CD4-positive, alpha-beta T cell treated with Interferon gamma for 1 hour (primary cell): ENCODE measurements around the gene ITGA6.

Source experiments
- DNase-seq: peaks from one replicate; pipeline ENCODE4 v3.0.0-alpha.2; 2020

The ITGA6 gene

DNA sequence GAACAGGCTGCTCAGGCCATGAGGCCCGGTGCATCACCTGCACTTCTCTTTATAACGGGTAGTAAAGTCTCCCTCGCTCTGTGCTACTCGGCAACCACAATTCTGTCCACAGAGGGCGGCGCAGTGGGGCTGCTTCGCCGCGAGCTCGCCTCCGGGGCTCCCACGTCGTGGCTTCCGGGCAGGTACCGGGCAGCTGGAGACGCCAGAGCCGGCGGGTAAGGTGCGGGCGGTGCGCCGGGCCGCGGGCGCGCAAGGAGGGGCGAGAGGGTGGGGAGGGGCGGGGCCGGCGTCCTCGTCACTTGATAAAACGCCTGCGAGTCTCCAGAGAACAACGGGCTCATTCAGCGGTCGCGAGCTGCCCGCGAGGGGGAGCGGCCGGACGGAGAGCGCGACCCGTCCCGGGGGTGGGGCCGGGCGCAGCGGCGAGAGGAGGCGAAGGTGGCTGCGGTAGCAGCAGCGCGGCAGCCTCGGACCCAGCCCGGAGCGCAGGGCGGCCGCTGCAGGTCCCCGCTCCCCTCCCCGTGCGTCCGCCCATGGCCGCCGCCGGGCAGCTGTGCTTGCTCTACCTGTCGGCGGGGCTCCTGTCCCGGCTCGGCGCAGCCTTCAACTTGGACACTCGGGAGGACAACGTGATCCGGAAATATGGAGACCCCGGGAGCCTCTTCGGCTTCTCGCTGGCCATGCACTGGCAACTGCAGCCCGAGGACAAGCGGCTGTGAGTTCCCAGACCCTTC, at the start of gene ITGA6:
Gene ITGA6, plus strand, starts transcription at position 331 of the 734 bp plus-strand sequence.
- DNase-seq, result peak; percentile 69

GRCh38 chr2:172380436-172381274, 46.7 kb upstream of the ITGA6 start:
- DNase-seq, result peak; percentile 6

DNA sequence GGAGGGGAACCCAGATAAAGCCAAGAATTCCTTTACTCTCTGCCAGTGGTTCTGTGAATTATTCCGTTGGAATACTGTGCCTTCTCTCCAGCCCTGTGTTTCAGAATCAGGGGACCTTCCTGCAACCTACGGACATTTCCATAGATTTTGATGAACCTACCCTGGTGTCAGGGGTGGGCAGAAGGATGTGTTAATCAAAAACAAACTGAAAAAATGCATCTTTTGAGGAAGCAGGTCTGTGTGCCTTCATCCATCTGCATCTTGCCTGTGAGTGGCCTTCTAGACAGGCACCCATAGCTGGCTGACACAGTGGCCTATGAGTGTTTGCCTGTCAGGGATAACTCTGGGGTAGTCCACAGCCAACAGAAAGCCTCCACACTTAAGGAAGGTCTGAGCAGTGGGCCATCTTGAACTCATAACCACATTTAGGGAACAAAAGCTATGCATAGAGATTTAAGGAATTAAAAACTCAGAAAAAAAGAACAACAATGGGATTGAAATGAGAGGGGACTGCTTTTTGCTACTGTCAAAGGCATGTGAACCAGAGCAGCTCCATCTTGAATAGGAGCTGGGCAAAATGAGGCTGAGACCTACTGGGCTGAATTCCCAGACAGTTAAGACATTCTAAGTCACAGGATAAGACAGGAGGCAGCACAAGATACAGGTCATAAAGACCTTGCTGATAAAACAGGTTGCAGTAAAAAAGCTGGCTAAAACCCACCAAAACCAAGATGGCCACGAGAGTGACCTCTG, 45.9 kb upstream of the ITGA6 start:
- no peak for DNase-seq

- DNase-seq, result no peak
These were observed 40.0 kb upstream of the ITGA6 start for GRCh38 chr2:172387361-172387760.

DNA sequence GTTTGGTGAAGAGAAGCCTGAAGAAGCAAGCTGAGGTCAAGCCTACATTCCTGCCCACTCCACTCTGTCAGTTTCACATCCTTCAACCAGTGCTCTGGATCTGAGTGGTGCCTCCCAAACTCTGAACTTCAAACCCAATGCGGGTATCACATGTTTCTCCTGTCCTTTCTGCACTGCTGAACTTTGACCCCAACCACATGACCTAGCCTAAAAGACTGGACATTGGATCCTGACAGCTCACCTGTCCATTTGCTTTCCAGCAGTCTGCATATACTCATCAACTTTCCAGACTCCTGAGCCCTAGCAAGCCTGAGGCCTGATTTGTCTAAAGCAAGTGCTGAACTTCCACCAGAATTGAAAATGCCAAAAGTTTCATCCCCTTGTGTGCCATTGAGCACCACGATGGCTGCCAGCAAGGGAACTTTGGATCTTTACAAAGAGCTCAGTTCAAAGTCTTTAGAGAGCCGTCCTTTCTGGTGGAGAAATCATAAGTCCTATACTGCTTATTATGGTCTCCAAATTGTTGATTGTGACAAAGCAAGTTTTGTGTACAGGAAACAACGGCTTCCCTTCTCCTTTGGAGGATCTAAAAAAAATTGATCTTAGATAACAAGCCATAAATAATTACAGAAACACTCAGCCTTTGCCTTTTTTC, 37.6 kb upstream of the ITGA6 start:
- no peak for DNase-seq

DNA sequence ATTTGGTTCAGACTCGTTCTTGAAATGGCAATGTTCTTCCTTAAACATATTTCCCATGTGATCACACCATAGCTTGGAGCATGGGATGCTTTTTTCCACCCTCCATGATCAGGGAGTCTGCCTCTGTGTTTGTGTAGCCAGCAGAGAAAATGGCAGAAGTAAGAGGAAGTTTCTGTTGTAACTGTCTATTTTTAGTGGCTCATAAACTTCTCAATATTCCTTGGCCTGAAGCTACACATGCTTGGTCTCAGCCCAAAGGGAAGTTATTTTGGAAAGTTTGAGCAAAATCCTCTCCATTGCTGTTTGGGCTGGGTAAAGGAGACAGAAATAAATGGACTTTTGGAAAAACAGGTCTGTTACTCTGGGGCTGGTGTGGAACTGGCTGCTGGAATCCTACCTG, 33.4 kb upstream of the ITGA6 start:
- no peak for DNase-seq

- DNase-seq, result no peak
These were observed 31.9 kb upstream of the ITGA6 start for GRCh38 chr2:172395503-172395902.

DNA sequence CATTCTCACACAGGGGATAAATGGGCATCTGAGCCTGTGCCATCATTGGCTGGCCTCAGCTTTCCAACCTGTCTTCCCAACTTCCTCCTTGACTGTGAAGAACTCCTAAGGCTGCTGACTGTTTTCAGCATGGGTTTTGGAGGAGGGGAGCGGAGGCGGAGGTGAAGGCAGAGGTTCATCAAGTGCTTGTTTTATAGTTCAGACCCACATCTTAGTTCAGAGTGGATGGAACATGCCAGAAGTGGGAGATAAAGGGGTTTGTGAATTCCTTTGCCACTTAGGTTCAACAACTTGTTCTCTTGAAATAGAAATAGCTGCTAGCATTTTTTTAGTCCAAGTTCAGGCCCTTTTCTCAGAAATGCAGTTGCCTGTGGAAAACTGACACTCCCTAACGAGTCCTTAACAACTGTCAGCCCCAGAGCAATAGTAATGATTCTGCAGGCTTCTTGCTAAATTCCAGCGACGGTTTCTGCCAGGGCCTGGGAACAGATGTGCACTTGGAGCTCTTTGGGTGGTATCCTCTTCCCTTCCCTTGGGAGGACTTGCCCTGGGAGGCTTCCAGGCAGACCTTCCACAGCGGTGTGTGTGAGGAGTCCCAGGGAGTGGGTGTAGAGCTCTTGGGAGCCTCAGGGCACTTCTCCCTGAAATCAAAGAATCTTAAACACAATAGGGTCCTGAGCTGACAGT, 30.1 kb upstream of the ITGA6 start:
- DNase-seq, result no peak

GRCh38 chr2:172398440-172398839, 28.9 kb upstream of the ITGA6 start:
- no peak for DNase-seq

- no peak for DNase-seq
These were observed 27.6 kb upstream of the ITGA6 start for GRCh38 chr2:172399765-172400164.

- DNase-seq, result no peak
These were observed 25.2 kb upstream of the ITGA6 start for GRCh38 chr2:172402198-172402597.

DNA sequence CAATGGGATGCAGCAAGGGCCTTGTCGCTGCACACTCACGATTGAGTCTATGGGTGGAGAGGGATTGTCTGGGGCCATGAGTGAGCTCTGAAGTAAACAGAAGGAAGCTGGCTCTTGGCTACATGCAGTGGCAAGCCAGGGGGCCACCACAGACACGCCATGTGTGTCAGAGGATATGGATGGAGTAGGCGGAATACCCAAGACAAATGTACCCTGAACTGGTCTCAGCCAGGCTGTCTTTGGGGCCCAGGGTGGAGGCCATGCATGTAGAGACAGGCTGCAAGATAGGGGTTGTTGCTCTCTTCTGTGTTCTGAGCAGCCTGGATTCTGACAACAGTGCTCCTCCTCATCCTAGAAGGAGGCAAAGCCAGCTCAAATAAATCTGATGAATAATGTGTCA, 24.0 kb upstream of the ITGA6 start:
- DNase-seq, result no peak

DNA sequence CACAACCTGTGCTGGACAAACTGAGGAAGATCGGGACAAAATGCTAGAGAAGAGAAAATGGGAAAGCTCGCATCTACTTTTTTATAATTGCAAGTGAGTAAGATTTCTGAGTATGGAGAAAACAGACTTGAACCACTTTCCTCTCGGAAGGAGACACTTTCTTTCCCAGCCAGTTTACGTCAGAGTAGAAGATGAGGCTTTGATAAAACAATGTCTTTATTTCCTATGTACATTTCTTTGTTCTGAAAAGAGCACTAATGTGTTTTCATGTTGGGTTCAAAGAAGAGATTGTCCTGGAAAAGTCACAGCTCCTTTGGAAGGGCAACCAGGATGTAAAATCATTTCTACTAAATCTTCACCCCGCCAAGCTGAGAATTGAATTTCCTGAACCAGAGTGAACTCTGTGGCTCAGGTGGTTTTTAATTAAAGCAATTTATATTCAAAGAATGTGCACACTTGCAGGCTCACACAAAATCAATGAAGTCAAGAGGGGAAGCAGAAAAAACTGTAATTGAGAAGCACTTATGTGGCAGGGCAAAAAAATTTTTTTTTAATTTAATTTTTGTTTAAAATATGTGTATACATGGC, 23.4 kb upstream of the ITGA6 start:
- no peak for DNase-seq

GRCh38 chr2:172404824-172405223, 22.6 kb upstream of the ITGA6 start:
- DNase-seq, result no peak

- DNase-seq, result no peak
These were observed 21.7 kb upstream of the ITGA6 start for GRCh38 chr2:172405673-172406072.

- no peak for DNase-seq
These were observed 19.1 kb upstream of the ITGA6 start for GRCh38 chr2:172408143-172408766.

DNA sequence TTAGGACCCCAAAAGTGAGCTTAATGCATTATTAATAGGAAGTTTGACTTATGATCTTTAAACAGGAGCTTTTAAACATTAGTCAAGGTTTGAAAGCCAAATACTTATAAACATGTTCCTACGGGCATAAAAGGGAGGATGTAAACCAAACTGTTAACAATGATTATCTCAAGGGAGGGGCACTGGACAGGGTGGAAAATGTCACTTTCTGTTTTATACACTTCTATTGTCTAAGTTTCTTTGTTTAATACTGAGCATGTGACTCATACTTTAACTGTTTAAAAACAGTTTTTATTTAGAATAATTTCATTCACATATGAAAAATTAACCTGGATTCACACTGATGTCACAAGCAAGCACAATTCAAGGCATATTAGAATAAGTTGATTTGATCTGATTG, 18.3 kb upstream of the ITGA6 start:
- DNase-seq, result no peak

- no peak for DNase-seq
These were observed 14.3 kb upstream of the ITGA6 start for GRCh38 chr2:172412984-172413492.

- no peak for DNase-seq
These were observed 12.1 kb upstream of the ITGA6 start for GRCh38 chr2:172415157-172415864.

- no peak for DNase-seq
These were observed 11.6 kb upstream of the ITGA6 start for GRCh38 chr2:172415865-172416183.
